Left lung (tissue), 10 donors: ENCODE measurements around the gene ANKRD13B. TPM values are rescaled to one million over a fixed set of nuclear protein-coding genes. Genes with fewer than 3 reads are reported as not detected.

Experiments used
- ATAC-seq: fragments of 200-7000 bp; cut with Tn5 transposase; one replicate; pipeline ENCODE4 v1.9.1; 2020; ENCODE audit warnings: moderate library complexity
- DNase-seq, 4 donors: peaks; one replicate each; pipeline ENCODE4 v3.0.0-alpha.2; 2013 to 2020
- H3K27ac ChIP-seq, 2 donors: fragments of 200-600 bp; sonication (generic) in 1 of 2; one replicate each; pipeline versions ENCODE4 v1.5.0 to v1.8.0; 2020 to 2021
- H3K27me3 ChIP-seq, 2 donors: fragments of 200-600 bp; sonication (generic) in 1 of 2; one replicate each; pipeline versions ENCODE4 v1.5.0 to v1.8.0; 2020 to 2021
- H3K36me3 ChIP-seq, 2 donors: fragments of 200-600 bp; sonication (generic) in 1 of 2; one replicate each; pipeline versions ENCODE4 v1.5.0 to v1.8.0; 2020 to 2021
- H3K4me1 ChIP-seq, 2 donors: fragments of 200-600 bp; one replicate each; pipeline ENCODE4 v1.8.0; 2021
- H3K4me3 ChIP-seq, 2 donors: fragments of 200-600 bp; sonication (generic) in 1 of 2; one replicate each; pipeline versions ENCODE4 v1.5.0 to v1.8.0; 2020 to 2021; ENCODE audit warnings: mild to moderate bottlenecking in 1 of 2
- H3K9me3 ChIP-seq, 2 donors: fragments of 200-600 bp; sonication (generic) in 1 of 2; one replicate each; pipeline versions ENCODE4 v1.5.0 to v1.8.0; 2020 to 2021
- intact Hi-C, 2 donors: fragments of 100-400 bp; cut with DNase I; formaldehyde crosslinking; loops; one replicate each; pipeline versions ENCODE4 v1.11.2 to v1.14.2; 2022
- polyA plus RNA-seq, 6 donors: library from polyadenylated mRNA; unstranded; fragments of 120-200 nt; gene quantifications; one replicate each; pipeline ENCODE4 v1.2.1, GENCODE V29; 2013; ENCODE audit not compliant: insufficient read length in 6 of 6
- total RNA-seq, 2 donors: library from RNA; stranded (reverse); fragmentation: NEBNext Ultra II Directional; extraction: Animal tissue kit (Norgen Biotek cat#: 25700); gene quantifications; one replicate each; pipeline ENCODE4 v1.2.1, GENCODE V29; 2021
- TF ChIP-seq, protein P1 (sequence below), 2 donors: fragments of 200-600 bp; sonication (generic) in 1 of 2; IDR thresholded peaks; one replicate each; pipeline versions ENCODE4 v1.5.0 to v1.8.0; 2021; ENCODE audit warnings: antibody characterized with exemption in 2 of 2
- donor health status: DM: no; HTN: yes; CAD: no.
- donor health status: DM: no; HTN: no; CAD: no.

ANKRD13B gene
- total and polyA plus RNA-seq, 8 donors, result 7.7 to 14.3 (median 9.5) TPM

DNA sequence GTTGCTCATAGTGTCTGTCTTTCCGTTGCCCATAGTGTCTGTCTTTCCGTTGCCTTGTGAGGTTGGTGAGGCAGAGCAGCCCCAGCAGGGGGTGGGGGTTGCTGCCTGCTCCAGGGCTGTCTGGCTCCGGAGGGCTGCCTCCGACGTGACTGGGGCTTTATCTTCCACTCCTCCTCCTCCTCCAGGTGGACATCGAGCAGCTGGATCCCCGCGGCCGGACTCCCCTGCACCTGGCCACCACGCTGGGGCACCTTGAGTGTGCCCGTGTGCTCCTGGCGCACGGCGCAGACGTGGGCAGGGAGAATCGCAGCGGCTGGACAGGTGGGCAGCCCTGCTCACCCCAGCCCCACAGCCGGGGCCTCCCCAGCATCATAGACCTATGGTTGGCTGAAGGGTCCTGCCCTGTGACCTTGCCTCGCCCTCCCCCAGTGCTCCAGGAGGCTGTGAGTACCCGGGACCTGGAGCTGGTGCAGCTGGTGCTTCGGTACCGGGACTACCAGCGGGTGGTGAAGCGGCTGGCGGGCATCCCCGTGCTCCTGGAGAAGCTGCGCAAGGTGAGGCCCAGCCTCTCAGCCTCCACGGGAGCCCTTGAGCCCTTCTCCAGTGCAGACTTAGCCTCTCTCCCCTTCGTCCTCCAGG is 14.7 kb downstream of the ANKRD13B start:
- TF ChIP-seq, protein P1, sequence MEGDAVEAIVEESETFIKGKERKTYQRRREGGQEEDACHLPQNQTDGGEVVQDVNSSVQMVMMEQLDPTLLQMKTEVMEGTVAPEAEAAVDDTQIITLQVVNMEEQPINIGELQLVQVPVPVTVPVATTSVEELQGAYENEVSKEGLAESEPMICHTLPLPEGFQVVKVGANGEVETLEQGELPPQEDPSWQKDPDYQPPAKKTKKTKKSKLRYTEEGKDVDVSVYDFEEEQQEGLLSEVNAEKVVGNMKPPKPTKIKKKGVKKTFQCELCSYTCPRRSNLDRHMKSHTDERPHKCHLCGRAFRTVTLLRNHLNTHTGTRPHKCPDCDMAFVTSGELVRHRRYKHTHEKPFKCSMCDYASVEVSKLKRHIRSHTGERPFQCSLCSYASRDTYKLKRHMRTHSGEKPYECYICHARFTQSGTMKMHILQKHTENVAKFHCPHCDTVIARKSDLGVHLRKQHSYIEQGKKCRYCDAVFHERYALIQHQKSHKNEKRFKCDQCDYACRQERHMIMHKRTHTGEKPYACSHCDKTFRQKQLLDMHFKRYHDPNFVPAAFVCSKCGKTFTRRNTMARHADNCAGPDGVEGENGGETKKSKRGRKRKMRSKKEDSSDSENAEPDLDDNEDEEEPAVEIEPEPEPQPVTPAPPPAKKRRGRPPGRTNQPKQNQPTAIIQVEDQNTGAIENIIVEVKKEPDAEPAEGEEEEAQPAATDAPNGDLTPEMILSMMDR (IDR thresholded peaks at IDR 0.05), result no peak
- no peaks in the 10 kb centered on the region for H3K36me3 ChIP-seq
- H3K27ac ChIP-seq, result no peak overlapping the region
- intact Hi-C loops, result no loop called here
- H3K4me3 ChIP-seq, result no peak overlapping the region
- DNase-seq (peak in 1 of 4 donors; percentile 74), ATAC-seq (no peak)
- no peaks in the 10 kb centered on the region for H3K9me3 ChIP-seq
- H3K4me1 ChIP-seq, result no peaks in the 10 kb centered on the region
- peaks cover 0 to 5% of the 10 kb centered on the region in 2 donors for H3K27me3 ChIP-seq

DNA sequence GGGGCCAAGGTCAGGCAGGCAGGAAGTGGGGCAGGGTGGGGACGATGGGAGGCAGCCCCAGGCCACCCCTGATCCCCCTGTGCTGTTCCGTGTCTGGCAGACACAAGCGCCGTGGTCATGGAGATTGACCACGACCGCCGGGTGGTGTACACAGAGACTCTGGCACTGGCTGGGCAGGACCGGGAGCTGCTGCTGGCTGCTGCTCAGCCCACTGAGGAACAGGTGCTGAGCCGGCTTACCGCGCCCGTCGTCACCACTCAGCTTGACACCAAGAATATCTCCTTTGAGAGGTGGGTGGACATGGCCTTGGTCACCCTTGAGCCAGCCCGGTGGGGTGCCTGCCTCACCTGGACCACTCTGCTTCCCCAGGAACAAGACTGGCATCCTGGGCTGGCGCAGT is 16.1 kb downstream of the ANKRD13B start:
- ATAC-seq (no peak), DNase-seq (peak in 2 of 4 donors; percentile 26 to 76)
- Histone ChIP-seq H3K36me3 (no peaks in the 10 kb centered on the region), H3K27me3 (peaks cover 0 to 18% of the 10 kb centered on the region in 2 donors), H3K4me3 (no peak overlapping the region), H3K9me3 (no peaks in the 10 kb centered on the region), H3K4me1 (peaks cover 11 to 12% of the 10 kb centered on the region in 2 donors), H3K27ac (no peak overlapping the region)
- TF ChIP-seq, protein P1 (IDR thresholded peaks at IDR 0.05), result no peak
- intact Hi-C loops, result no loop called here

DNA sequence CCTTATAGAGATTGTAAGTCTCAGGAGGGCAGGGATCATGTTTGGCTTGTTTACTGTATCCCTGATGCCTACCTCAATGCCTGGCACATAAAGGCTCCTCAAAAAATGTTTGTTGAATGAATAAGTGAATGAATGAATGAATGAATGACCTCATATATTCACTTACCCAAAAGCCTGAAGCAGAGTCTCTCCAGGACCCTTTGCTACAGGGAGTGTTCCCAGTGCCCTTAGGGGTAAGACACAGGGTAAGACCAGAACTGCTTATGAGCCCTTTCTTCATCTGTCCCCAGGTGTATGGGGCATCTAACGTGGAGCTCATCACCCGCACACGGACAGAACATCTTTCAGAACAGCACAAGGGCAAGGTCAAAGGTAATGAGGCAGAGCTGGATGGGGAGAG is 17.5 kb downstream of the ANKRD13B start:
- Histone ChIP-seq H3K36me3 (no peaks in the 10 kb centered on the region), H3K9me3 (no peaks in the 10 kb centered on the region), H3K27me3 (peaks cover 0 to 32% of the 10 kb centered on the region in 2 donors), H3K4me3 (no peak overlapping the region), H3K4me1 (peaks cover 12 to 26% of the 10 kb centered on the region in 2 donors), H3K27ac (no peak overlapping the region)
- TF ChIP-seq, protein P1 (IDR thresholded peaks at IDR 0.05), result no peak
- no peak for ATAC-seq
- intact Hi-C loops, result no loop called here
- DNase-seq, result no peak

DNA sequence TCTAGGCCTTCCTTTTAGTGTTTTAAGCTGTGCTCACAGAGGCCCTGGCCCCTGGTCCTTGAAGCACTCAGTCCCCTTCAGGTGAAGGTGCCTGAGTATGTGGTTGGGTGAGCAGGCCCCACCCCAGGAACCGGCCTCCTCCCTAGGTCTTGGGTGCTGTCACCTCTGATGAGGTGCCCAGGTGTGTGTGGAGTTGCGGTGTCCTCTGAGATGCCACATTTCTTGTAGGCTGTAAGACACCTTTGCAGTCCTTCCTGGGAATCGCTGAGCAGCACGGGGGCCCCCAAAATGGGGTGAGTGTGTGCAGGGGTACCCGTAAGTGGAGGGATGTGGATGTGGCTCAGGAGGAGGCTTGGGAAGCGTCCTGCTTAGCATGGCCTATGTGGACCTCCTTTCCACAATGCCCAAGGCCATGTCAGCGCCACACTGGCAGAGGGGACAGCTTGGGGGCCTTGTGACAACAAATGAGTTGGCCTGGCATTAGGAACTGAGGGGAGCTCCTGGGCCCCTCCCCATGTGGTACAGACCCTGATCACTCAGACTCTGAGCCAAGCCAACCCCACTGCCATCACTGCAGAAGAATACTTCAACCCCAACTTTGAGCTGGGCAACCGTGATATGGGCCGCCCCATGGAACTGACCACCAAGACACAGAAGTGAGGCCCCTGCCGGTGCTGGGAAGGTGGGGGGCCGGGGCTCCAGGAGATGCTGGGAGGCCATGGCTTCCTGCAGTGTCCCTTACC is 18.6 kb downstream of the ANKRD13B start:
- Histone ChIP-seq H3K27me3 (peaks cover 0 to 44% of the 10 kb centered on the region in 2 donors), H3K4me3 (no peak overlapping the region), H3K4me1 (peaks cover 21 to 38% of the 10 kb centered on the region in 2 donors), H3K36me3 (no peaks in the 10 kb centered on the region), H3K9me3 (no peaks in the 10 kb centered on the region), H3K27ac (no peak overlapping the region)
- intact Hi-C loops, result no loop called here
- no peak for ATAC-seq
- peak in 2 of 4 donors; percentile 14 to 40 for DNase-seq
- TF ChIP-seq, protein P1 (IDR thresholded peaks at IDR 0.05), result no peak

DNA sequence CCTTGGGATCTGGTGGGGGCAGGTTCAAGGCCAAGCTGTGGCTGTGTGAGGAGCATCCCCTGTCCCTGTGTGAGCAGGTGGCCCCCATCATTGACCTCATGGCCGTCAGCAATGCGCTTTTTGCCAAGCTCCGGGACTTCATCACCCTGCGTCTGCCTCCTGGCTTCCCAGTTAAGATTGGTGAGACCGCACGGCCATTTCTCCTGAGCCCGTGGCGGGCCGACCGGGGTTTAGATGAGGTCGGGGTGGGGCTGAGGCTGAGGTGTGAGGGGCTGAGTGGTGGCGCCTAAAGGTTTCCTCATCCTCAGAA is 19.1 kb downstream of the ANKRD13B start:
- Histone ChIP-seq H3K4me3 (no peak overlapping the region), H3K36me3 (no peaks in the 10 kb centered on the region), H3K4me1 (peaks cover 24 to 43% of the 10 kb centered on the region in 2 donors), H3K9me3 (no peaks in the 10 kb centered on the region), H3K27ac (no peak overlapping the region), H3K27me3 (peaks cover 0 to 49% of the 10 kb centered on the region in 2 donors)
- intact Hi-C loops, result no loop called here
- TF ChIP-seq, protein P1 (IDR thresholded peaks at IDR 0.05), result no peak
- ATAC-seq, result no peak
- no peak for DNase-seq
